HG03354 (cell line): ENCODE results near the gene ZCCHC7.

Source experiments
- ATAC-seq: cut with Tn5 transposase; IDR thresholded peaks from one replicate; pipeline ENCODE4 v1.9.1; 2021; ENCODE audit warnings: mild to moderate bottlenecking; ENCODE audit not compliant: unreplicated experiment, poor library complexity, severe bottlenecking

Gene ZCCHC7

DNA sequence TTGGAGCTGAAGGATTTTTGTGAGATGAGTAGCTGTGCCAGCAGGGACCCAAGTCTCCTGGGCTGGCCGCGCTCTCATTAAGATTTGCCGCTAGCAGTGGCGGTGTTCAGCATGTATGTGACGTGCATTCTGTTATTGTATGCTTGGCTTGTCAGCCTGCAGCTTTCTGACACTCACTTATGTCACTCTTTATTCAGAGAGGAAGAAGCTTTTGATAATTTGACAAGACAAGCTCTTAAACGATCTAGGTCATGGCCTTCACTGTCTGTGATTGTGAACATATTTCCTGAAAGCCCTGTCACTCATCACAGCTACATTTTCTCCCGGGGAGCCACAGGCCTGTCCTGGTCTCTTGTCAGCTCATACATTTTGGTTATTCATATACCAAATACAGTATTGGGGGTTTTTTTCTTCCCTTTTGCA is 203.9 kb downstream of the ZCCHC7 start:
- ATAC-seq = peak; percentile 66

DNA sequence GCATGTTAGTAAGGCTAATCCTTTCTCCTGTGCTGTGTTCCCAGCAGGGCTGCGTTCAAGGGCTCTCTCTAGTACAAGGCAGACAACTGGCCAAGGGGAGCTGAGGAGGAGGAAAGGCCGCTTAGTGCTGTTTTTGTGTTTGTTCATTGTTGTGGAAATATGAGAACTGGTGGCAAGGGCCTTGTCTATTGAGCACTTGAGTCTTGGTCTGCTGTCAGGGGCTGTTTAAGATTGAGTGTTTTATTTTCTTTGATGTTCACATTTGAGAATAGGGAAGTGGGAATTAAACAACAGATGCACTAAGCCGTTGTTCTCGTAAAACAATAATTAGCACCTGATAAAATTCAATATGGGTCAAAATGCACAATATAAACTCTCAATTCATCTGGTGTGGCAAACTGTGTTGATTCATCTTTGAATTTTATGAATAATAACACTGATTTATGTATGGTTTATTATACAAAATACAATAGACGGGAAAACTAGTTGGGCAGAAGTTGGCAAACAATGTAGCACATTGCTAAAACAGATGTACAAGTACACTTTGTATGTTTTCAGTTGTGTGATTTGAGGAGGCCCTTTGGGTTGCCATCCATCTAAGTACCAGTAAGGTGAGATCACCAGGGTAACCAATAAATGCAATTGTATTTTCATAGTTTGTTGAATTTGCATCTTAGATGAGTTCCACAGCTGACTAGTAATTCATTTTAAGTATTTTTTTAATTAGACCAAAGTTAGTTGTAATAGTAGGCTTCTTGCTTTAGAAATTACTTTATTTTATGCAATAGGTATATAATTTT is 204.5 kb downstream of the ZCCHC7 start:
- ATAC-seq = peak; percentile 36

DNA sequence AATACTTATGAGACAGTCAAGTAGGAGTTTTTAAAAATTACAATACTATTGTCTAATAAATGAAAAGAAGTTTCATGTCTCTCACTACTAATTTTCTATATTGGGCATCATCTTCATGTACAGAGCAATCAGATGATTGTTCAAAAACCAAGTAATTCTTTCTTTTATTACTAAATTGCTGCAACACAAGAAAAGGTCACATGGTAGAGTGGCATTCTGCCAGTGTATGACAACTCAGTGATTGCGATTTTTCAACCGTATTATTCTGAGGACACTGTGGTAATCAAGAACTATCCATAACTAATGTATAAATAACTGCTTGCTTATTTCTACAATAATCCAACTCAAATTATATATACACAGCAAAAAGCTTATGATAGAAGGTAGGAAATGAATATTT is 205.4 kb downstream of the ZCCHC7 start:
- ATAC-seq = no peak

DNA sequence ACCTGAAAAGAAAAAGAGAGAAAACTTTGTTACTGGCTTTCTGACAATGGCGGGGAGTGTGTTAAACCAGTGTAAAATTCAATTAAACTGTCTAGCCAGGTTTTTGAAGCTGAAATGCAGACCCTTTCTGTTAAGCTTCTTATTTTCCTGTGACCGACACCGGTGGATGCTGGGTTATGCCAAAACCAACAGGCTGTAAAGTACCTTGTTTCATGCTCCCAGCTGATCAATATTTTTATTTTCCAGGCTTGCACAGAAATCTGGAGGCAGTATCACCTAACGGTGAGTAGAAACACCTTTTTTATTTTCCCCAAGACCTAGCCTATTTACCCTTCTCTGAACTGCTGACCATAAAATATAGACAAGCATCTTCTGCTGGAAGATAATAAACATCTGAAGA is 207.2 kb downstream of the ZCCHC7 start:
- no peak for ATAC-seq

DNA sequence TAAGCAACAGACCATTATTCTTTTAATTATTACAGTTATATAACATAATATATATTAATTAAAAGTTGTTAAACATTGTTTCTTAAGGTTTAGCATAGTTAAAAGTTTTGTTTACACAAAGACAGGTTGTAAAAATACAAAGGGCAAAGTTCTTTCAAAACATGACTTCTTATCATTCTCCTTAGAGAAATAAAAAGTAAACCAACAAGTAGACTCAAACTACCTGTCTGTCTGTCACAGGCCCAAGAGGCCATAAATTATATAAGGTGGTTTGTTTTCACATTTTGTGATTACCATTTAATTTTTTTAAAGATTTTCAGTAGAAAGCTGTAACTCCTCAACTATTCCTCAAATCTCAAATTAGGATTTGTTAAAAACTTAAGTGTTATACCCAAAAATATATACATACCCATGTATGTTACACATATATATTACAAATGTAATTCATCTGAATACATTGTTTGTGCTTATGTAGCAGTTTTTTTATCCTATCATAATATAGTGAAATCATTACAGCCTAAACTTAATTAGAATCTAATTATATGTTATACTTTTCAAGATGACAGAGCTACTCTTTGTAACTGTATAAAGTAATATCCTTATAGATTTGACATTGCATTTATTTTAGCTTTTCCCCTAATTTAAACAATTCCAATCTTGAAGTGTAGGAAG is 208.3 kb downstream of the ZCCHC7 start:
- ATAC-seq = no peak

DNA sequence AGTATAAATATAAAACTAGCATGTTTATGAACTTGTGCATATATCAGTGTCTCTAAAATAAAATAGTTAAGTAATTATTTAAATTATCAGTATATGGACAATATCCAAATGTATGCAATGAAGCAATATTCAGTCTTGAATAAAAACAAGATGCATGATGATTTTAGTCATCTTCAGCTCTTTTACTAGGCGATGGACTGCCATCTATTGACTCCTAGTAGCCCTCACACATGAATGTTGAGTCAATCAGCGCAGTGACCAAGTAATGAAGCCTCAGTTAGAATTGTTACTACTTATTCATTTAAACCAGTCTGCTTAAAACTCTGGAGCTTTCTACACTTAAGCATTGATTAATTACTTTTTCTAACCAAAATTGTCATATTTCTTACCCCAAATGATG is 209.2 kb downstream of the ZCCHC7 start:
- ATAC-seq = no peak

DNA sequence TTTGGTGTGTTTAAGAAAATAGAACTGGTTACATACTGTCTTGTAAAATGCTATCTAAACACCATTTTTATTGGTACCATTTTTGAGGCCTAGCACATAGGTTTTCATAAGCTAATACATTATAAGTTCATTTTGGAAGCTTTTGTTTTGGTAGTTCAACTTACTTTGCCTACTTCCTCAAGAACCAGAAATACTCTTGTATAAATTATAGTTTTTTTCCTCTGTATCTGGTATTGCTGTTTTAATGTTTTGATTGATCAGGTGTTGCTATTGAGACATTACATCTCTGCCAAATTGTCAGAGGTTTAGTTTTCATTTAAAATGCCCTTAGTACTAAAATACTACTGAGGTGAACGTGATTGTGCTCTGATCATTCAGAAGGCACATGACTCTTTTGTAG is 211.5 kb downstream of the ZCCHC7 start:
- ATAC-seq = no peak

DNA sequence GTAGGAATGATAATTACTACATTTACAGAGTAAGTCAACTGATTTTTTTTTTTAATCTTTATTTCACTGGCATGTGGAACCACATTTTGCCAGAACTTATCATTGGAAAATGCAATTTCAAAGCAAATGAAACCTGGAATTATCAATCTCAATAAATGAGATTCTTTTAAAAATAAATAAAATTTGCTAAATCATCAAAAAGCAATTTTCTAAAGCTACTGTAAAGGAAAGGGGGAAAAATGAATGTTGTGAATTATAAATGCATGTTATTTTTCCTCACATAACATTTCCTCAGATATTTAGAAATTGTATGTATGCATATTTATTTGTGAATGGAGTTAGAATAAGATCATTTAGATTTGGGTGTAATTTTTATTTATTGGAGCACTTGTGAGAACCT is 212.2 kb downstream of the ZCCHC7 start:
- ATAC-seq = no peak

DNA sequence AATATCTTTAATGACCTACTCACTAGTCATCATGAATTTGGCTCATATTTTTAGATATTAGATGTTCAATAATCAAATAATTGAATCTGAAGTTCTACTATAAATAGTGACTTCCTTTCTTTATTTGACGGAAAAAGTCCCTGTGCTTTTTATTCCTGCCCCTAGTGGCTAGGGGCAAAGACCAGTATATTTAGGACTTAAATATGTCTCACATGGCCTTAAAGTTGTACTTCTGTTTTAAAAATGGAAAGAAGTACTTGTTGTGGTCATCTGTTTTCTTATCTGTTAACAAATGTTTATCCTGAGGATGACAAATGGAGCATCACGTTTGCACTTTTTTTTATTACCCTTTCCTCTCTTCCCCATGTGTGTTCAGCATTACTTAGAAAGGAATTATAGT is 212.9 kb downstream of the ZCCHC7 start:
- ATAC-seq = no peak

DNA sequence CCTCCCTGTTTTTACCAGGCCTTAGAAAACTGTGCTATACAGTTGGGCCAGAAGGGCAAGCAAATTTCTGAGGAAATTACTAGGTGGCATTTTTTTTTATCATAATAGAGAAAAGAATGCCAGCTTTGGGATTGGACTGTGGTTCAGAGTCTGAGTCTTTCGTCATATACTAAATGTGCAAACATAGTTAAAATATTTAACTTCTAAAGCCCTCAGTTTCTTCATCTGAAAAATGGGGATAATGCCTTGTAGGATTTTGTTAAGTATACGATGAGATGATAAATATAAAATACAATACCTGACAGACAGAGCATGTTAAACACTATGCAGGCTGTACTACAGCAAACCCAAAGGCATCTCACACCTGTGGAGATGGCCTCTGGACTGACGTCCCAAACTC is 214.9 kb downstream of the ZCCHC7 start:
- no peak for ATAC-seq

DNA sequence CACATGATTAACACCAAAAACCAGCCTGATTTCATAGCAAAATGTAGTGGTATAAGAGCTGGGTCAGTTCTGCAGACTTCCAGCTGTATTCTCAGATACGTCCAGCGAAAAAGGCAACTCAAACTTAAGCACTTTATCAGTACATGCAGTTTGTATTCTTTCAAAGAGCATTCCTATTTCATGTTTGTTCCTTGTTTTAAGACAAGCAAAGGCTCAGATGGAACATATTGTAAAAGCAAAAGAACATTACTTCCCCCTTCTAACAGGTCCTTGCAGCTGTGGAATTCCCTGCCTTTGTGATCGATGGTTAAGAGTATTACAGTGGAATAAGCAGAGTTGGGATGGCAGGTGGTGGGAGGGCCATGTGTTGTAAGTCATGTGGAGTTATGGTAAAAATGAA is 215.8 kb downstream of the ZCCHC7 start:
- ATAC-seq = no peak

DNA sequence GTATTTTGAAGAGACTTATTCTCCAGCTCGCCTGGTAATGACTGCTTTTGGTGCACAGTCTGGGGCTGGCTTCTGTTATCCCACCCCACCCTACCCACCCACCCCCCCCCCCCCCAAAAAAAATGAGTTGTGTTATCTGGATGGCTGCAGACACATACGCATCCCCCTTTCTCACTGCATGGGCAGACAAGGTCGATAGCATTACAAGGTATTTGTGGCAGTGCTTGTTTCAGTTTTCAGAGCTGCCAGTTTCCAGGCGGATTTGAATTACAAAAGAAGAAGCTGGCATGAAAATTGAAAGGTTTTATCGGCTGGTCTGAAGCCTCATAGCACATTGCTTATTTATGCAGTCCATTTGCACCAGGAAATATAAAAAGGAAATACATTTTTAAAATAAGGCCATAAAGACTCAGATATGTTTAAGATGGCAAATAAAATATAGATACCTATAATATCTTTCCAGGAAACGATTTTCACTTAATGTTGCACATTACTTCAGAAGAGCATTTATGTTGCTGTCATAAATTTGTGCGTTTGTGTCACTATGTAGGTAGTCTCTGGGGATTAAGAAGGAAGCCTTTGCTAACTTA is 217.0 kb downstream of the ZCCHC7 start:
- ATAC-seq = no peak

DNA sequence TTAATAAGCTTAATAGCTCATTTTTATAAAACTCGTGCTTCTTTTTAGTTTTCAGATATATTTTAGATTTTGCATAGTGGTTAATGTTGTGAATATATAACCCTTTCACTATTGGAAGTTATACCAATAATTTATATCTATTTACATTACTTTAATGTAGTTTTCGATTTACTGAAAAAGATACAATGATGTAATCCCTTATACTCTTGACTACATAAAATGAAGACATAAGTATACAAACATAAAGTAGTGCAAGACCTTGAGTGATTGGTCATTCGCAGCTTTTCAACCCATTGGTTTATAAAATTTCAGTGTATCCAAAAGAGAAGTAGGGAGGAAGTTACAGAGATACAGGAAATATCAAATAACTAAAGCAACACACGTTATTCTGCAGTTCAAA is 217.8 kb downstream of the ZCCHC7 start:
- no peak for ATAC-seq

DNA sequence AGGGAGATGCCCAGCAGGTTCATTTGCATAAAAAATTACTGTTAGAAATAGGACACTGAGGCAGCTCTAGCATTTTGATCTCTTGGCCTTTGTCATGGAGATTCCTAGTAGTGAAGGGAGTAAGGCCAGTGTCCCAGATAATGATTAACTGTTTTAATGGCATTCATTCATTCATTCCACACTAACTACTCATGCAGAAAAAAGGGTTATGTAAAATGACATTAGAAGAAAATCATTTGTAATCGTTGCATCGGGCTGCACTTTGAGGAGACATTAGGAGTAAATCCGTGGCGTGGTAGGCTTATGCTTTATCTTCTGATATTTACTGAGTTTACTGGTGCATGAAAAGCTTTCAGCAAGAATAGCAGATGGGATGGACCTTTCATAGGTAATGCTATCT is 219.5 kb downstream of the ZCCHC7 start:
- no peak for ATAC-seq

DNA sequence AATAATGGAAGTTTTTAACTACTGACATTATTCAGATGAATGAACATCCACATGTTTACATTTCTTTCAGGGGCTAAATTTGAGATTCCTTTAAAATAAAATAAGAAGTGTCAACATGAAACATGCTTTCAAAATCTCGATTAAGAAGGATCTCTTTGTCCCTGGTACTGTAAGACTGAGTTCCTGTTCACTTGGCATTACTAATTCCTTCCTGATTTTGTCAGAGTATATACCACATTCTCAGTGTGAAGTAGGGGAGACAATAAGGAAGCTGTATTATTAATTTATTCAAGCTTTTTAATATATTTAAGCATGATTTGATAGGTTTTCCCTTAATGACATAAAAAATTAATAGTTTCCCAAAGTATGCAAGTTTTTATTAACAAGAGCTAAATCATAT is 220.6 kb downstream of the ZCCHC7 start:
- ATAC-seq = no peak

DNA sequence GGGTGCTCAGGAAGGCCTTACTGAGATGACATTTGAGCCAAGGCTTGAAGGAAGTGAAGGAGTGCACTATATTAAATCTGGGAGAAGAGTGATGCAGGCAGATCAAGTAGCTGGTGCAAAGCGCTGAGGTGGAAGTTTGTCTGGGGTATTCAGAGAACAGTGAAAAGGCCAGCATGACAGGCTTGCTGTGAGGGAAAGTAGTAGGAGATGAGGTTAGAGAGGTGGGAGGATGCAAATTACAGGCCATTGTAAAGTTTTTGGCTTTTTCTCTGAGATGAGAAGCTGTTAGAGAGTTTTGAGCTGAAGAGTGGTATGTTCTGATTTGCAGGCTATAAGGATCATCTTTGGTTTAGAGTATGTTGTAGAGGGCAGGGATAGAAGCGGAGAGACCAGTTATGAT is 221.3 kb downstream of the ZCCHC7 start:
- ATAC-seq = no peak

DNA sequence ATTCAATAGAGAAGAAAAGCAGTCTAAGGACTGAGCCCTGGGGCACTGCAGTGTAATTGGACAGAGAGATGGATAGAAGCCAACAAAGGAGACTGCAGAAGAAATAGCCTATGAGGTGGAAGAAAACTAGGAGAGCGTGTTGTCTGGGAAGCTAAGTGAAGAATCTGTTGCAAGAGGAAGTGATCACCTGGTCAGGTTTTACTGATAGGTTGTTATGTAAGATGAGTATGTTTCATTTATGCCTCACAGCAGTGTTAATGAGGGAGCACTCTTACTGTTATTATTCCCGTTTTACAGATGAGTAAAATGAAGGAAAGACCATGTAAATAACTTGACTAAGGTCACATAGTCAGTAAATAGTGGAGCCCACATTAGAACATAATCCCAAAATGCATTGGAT is 222.1 kb downstream of the ZCCHC7 start:
- no peak for ATAC-seq

DNA sequence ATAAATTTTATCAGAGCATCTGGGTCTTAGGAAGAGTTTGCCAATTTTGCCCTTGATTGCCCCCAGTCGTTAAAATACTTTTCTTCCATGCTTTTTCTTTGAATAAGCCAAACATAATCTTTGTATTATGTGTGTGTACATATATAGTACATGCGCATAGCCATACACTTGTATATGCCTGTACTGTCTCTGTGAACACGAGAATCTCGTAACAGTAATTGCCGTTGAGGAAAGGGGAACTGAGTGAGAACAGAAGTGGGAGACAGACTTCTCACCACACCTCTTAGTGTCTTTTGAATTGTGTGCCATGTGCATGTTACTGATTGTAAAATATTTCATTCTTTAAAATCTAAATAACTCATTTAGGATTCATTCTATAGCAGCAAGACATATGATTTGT is 222.5 kb downstream of the ZCCHC7 start:
- peak; percentile 52 for ATAC-seq

DNA sequence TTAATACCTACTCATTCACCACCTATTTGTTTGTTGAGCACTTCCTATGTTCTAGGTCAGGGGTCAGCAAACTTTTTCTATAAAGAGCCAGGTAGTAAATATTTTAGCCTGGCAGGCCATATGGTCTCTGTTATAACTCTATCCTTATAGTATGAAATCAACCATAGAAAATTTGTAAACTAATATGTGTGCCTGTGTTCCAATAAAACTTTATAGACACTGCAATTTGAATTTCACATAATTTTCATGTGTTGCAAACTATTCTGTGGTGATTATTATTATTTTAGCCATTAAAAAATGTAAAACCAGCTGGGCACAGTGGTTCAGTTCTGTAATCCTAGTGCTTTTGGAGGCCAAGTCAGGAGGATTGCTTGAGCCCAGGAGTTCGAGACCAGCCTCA is 223.3 kb downstream of the ZCCHC7 start:
- no peak for ATAC-seq

DNA sequence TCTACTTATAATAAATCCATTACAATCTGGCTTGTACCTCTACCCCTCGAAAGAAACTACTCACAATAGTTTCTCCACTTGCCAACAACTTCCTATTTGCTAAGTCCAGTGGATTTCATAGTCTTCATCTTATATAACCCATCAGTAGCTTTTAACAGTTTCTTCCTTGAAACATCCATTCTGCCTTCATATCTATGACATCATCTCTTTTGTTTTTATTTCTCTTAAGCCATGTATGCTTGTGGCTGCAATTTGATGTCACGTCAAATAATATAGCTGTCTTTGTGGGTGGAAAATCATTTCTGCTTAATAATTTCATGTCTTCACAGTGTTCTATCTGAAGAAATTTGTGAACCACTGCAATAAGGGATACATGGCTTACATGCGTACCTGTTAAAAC is 224.7 kb downstream of the ZCCHC7 start:
- ATAC-seq = no peak

DNA sequence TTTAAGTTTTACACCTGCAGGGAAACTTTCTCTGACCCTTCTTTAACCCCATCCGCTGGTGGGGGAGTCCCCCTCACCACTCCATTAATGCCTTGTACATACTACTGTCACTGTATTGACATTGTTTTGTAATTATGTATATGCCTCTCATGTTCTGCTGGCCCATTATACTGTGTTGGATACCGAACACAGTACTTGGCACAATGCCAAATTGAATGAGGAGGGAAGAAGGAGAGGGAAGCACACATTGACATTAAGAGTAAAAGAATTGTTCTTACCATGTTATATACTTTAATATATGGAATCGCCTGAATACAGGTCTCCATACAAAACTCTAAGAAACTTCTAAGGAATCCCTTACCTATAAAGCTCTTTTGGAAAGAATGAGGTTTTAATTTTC is 228.5 kb downstream of the ZCCHC7 start:
- ATAC-seq = no peak
